SK-N-SH (cell line): ENCODE results near the gene CLEC9A. TPM values are rescaled to one million over a fixed set of nuclear protein-coding genes. Genes with fewer than 3 reads are reported as not detected.

Source experiments
- CTCF ChIA-PET: fragments of 300-600, 350-600 bp; formaldehyde crosslinking; extraction: SDS; loops from one replicate; lab custom pipeline; 2021; lab: Yijun Ruan, JAX
- POLR2A ChIA-PET: fragments of 350-600 bp; sonication (Branson Sonifier 250); formaldehyde crosslinking; extraction: SDS; loops from one replicate; lab custom pipeline; 2020; ENCODE audit warnings: antibody characterized with exemption, inconsistent platforms; lab: Yijun Ruan, JAX
- DNase-seq: peaks from one replicate; pipeline ENCODE4 v3.0.0; 2012
- H2AFZ ChIP-seq: fragments of 200-600 bp; sonication (generic); 2 replicates; pipeline ENCODE4 v1.8.1; 2016; ENCODE audit warnings: antibody characterized with exemption, mild to moderate bottlenecking, low read depth
- H3F3A ChIP-seq: fragments of 200-600 bp; sonication (generic); replicated peaks from 2 replicates; pipeline ENCODE3; 2016; ENCODE audit warnings: antibody characterized with exemption, mild to moderate bottlenecking; ENCODE audit not compliant: insufficient read depth
- H3K27ac ChIP-seq, 2 experiments: fragments of 200-500 bp in 1 of 2; fragments of 200-600 bp in 1 of 2; sonication (Bioruptor generic) in 1 of 2; sonication (generic), shearing (Covaris generic) in 1 of 2; 2 replicates each; pipeline versions ENCODE4 v1.5.1 to v1.6.1; 2014 to 2016; ENCODE audit warnings: low read depth in 2 of 2, inconsistent platforms in 1 of 2, low read length in 1 of 2, mild to moderate bottlenecking in 1 of 2, mixed read lengths in 1 of 2
- H3K27me3 ChIP-seq: fragments of 200-600 bp; sonication (generic), shearing (Covaris generic); 2 replicates; pipeline ENCODE4 v1.6.1; 2016; ENCODE audit warnings: mixed run types; ENCODE audit not compliant: insufficient read depth
- H3K36me3 ChIP-seq, 2 experiments: fragments of 200-500 bp in 1 of 2; fragments of 200-600 bp in 1 of 2; sonication (Bioruptor generic) in 1 of 2; sonication (generic) in 1 of 2; replicated peaks in 1 of 2; 2 replicates each; pipeline versions ENCODE3 to v1.5.1; 2014 to 2016; ENCODE audit warnings: low read length in 1 of 2, mild to moderate bottlenecking in 1 of 2; ENCODE audit not compliant: insufficient read depth in 2 of 2, control insufficient read depth in 1 of 2
- H3K4me1 ChIP-seq, 2 experiments: fragments of 200-500 bp in 1 of 2; fragments of 200-600 bp in 1 of 2; sonication (Bioruptor generic) in 1 of 2; sonication (generic), shearing (Covaris generic) in 1 of 2; 2 replicates each; pipeline versions ENCODE4 v1.5.1 to v1.6.1; 2014 to 2016; ENCODE audit warnings: low read depth in 1 of 2, low read length in 1 of 2, mixed run types in 1 of 2; ENCODE audit not compliant: insufficient read depth in 2 of 2, control insufficient read depth in 1 of 2
- H3K4me2 ChIP-seq: fragments of 200-600 bp; sonication (generic), shearing (Covaris generic); 2 replicates; pipeline ENCODE4 v1.6.1; 2017; ENCODE audit warnings: mixed run types
- H3K4me3 ChIP-seq, 2 experiments: fragments of 200-500 bp in 1 of 2; fragments of 200-600 bp in 1 of 2; sonication (Bioruptor generic) in 1 of 2; sonication (generic), shearing (Covaris generic) in 1 of 2; 2 replicates each; pipeline versions ENCODE4 v1.5.1 to v1.8.1; 2014 to 2016; ENCODE audit warnings: low read depth in 2 of 2, inconsistent platforms in 1 of 2, low read length in 1 of 2, mild to moderate bottlenecking in 1 of 2, mixed read lengths in 1 of 2, moderate library complexity in 1 of 2
- H3K79me2 ChIP-seq: fragments of 200-600 bp; sonication (generic); 2 replicates; pipeline ENCODE4 v1.8.1; 2017; ENCODE audit warnings: mild to moderate bottlenecking; ENCODE audit not compliant: insufficient read depth
- H3K9ac ChIP-seq: fragments of 200-600 bp; sonication (generic); 2 replicates; pipeline ENCODE4 v1.6.1; 2017; ENCODE audit warnings: mixed run types
- H3K9me2 ChIP-seq: fragments of 200-600 bp; sonication (generic); 2 replicates; pipeline ENCODE4 v1.6.1; 2017; ENCODE audit warnings: mixed run types
- H3K9me3 ChIP-seq: fragments of 200-600 bp; sonication (generic); 2 replicates; pipeline ENCODE4 v1.6.1; 2017; ENCODE audit warnings: mixed run types, mild to moderate bottlenecking, moderate library complexity
- H4K20me1 ChIP-seq: fragments of 200-600 bp; sonication (generic); 2 replicates; pipeline ENCODE4 v1.6.1; 2017; ENCODE audit warnings: mild to moderate bottlenecking, mixed run types; ENCODE audit not compliant: insufficient read depth
- CTCF ChIP-seq: fragments of 200-600 bp; sonication (generic); IDR thresholded peaks from 2 replicates; pipeline ENCODE4 v1.6.1; 2017; ENCODE audit warnings: antibody characterized with exemption, mild to moderate bottlenecking, moderate library complexity
- EP300 ChIP-seq, 2 experiments: IDR thresholded peaks; 2 replicates each; pipeline versions ENCODE4 v1.4.0 to v1.6.1; 2012; ENCODE audit warnings: borderline replicate concordance in 1 of 2, low read depth in 1 of 2, low read length in 1 of 2
- EZH2phosphoT487 ChIP-seq: fragments of 200-600 bp; sonication (generic); IDR thresholded peaks from 2 replicates; pipeline ENCODE4 v1.6.1; 2017; ENCODE audit warnings: low read depth, mixed run types, mild to moderate bottlenecking, antibody characterized with exemption, moderate library complexity, borderline replicate concordance
- FOXM1 ChIP-seq: IDR thresholded peaks from 2 replicates; pipeline ENCODE4 v1.4.0; 2012; ENCODE audit warnings: low read depth, mild to moderate bottlenecking
- GABPA ChIP-seq: IDR thresholded peaks from 2 replicates; pipeline ENCODE4 v1.4.0; 2012; ENCODE audit warnings: low read depth, mild to moderate bottlenecking
- MAX ChIP-seq: IDR thresholded peaks from 2 replicates; pipeline ENCODE4 v1.4.0; 2012; ENCODE audit warnings: low read depth
- NFIC ChIP-seq: IDR thresholded peaks from 2 replicates; pipeline ENCODE4 v1.4.0; 2012; ENCODE audit warnings: borderline replicate concordance
- NRF1 ChIP-seq: IDR thresholded peaks from 2 replicates; pipeline ENCODE4 v1.6.1; 2012; ENCODE audit warnings: low read depth, mild to moderate bottlenecking, low read length
- RAD21 ChIP-seq: IDR thresholded peaks from 2 replicates; pipeline ENCODE4 v1.6.1; 2012; ENCODE audit warnings: mild to moderate bottlenecking, low read length
- RXRA ChIP-seq: IDR thresholded peaks from 2 replicates; pipeline ENCODE4 v1.4.0; 2012; ENCODE audit warnings: low read depth, mild to moderate bottlenecking, borderline replicate concordance
- TAF1 ChIP-seq: IDR thresholded peaks from 2 replicates; pipeline ENCODE4 v1.6.1; 2012; ENCODE audit warnings: low read depth, mild to moderate bottlenecking, low read length, moderate library complexity, borderline replicate concordance
- TEAD4 ChIP-seq: IDR thresholded peaks from 2 replicates; pipeline ENCODE4 v1.4.0; 2012; ENCODE audit warnings: mild to moderate bottlenecking, borderline replicate concordance; ENCODE audit not compliant: insufficient read depth
- USF1 ChIP-seq: IDR thresholded peaks from 2 replicates; pipeline ENCODE4 v1.4.0; 2012; ENCODE audit warnings: low read depth, borderline replicate concordance
- WGBS: methylation state at CpG from one replicate; pipeline ENCODE4 v1.1.6; 2017; ENCODE audit warnings: low lambda C conversion rate; 5-methylcytosine and 5-hydroxymethylcytosine counted together
- polyA plus RNA-seq, 3 experiments: library from polyadenylated mRNA; depleted of rRNA; stranded (reverse); fragments of >200 nt; gene quantifications; 2 replicates each; pipeline ENCODE4 v1.2.3, GENCODE V29; 2012
- TF ChIP-seq, protein P1 (sequence below): fragments of 150-350 bp; IDR thresholded peaks from 2 replicates; pipeline ENCODE4 v1.6.1; 2017; ENCODE audit warnings: antibody characterized with exemption, low read length, low read depth, borderline replicate concordance
- TF ChIP-seq, protein P2 (sequence below): IDR thresholded peaks from 2 replicates; pipeline ENCODE4 v1.6.1; 2012; ENCODE audit warnings: mild to moderate bottlenecking, low read depth, low read length, moderate library complexity
- TF ChIP-seq, protein P3 (sequence below): fragments of 150-350 bp; IDR thresholded peaks from 2 replicates; pipeline ENCODE4 v1.6.1; 2016; ENCODE audit warnings: mild to moderate bottlenecking, low read depth, low read length

The CLEC9A gene
- polyA plus RNA-seq, 1 of the 3 experiments (the other 2 are of a cell fraction): not detected

GRCh38 chr12:10031321-10031720, 839 bp downstream of the CLEC9A start:
- no peak overlapping the region; a peak in 1 of 4 replicates for H3K27ac ChIP-seq
- no peaks in the 10 kb centered on the region for H4K20me1 ChIP-seq
- no peaks in the 10 kb centered on the region for H3F3A ChIP-seq
- no peaks in the 10 kb centered on the region for H3K9me2 ChIP-seq
- H3K36me3 ChIP-seq: no peaks in the 10 kb centered on the region
- CTCF ChIA-PET: interaction anchor here (1.3 kb wide), 1 partner anchor 109 kb away, joined by 3 read pairs; no protein-coding TSS in a partner anchor
- no peak for TF ChIP-seq RAD21
- TF ChIP-seq NRF1: no peak
- TF ChIP-seq FOXM1: no peak
- TF ChIP-seq MAX: no peak
- no peak for TF ChIP-seq RXRA
- TF ChIP-seq, protein P1, sequence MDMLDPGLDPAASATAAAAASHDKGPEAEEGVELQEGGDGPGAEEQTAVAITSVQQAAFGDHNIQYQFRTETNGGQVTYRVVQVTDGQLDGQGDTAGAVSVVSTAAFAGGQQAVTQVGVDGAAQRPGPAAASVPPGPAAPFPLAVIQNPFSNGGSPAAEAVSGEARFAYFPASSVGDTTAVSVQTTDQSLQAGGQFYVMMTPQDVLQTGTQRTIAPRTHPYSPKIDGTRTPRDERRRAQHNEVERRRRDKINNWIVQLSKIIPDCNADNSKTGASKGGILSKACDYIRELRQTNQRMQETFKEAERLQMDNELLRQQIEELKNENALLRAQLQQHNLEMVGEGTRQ: no peak
- no peak for TF ChIP-seq EZH2phosphoT487
- TF ChIP-seq TEAD4: no peak
- no peak for TF ChIP-seq TAF1
- TF ChIP-seq, protein P2, sequence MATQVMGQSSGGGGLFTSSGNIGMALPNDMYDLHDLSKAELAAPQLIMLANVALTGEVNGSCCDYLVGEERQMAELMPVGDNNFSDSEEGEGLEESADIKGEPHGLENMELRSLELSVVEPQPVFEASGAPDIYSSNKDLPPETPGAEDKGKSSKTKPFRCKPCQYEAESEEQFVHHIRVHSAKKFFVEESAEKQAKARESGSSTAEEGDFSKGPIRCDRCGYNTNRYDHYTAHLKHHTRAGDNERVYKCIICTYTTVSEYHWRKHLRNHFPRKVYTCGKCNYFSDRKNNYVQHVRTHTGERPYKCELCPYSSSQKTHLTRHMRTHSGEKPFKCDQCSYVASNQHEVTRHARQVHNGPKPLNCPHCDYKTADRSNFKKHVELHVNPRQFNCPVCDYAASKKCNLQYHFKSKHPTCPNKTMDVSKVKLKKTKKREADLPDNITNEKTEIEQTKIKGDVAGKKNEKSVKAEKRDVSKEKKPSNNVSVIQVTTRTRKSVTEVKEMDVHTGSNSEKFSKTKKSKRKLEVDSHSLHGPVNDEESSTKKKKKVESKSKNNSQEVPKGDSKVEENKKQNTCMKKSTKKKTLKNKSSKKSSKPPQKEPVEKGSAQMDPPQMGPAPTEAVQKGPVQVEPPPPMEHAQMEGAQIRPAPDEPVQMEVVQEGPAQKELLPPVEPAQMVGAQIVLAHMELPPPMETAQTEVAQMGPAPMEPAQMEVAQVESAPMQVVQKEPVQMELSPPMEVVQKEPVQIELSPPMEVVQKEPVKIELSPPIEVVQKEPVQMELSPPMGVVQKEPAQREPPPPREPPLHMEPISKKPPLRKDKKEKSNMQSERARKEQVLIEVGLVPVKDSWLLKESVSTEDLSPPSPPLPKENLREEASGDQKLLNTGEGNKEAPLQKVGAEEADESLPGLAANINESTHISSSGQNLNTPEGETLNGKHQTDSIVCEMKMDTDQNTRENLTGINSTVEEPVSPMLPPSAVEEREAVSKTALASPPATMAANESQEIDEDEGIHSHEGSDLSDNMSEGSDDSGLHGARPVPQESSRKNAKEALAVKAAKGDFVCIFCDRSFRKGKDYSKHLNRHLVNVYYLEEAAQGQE: no peak
- TF ChIP-seq CTCF: no peak
- TF ChIP-seq EP300 (IDR thresholded peaks at IDR 0.05; ENCODE audit: borderline replicate concordance in 1 of 2, low read depth in 1 of 2, low read length in 1 of 2): no peak
- TF ChIP-seq NFIC: no peak
- TF ChIP-seq, protein P3, sequence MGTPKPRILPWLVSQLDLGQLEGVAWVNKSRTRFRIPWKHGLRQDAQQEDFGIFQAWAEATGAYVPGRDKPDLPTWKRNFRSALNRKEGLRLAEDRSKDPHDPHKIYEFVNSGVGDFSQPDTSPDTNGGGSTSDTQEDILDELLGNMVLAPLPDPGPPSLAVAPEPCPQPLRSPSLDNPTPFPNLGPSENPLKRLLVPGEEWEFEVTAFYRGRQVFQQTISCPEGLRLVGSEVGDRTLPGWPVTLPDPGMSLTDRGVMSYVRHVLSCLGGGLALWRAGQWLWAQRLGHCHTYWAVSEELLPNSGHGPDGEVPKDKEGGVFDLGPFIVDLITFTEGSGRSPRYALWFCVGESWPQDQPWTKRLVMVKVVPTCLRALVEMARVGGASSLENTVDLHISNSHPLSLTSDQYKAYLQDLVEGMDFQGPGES: no peak
- no peak for TF ChIP-seq USF1
- no peak for TF ChIP-seq GABPA
- TF ChIP-seq, all 33 proteins: peak for 0
- H3K4me1 ChIP-seq: no peaks in the 10 kb centered on the region
- no peak for DNase-seq
- H3K4me2 ChIP-seq: no peak overlapping the region
- no peaks in the 10 kb centered on the region for H3K79me2 ChIP-seq
- no peaks in the 10 kb centered on the region for H3K9me3 ChIP-seq
- no peak overlapping the region for H2AFZ ChIP-seq
- H3K4me3 ChIP-seq: no peak overlapping the region
- no peak overlapping the region for H3K9ac ChIP-seq
- H3K27me3 ChIP-seq: no peaks in the 10 kb centered on the region
- POLR2A ChIA-PET: no interaction called here
- 9% methylated on average over 4 of the region's 4 CpGs for WGBS
